Fibroblast of skin of abdomen (primary cell): ENCODE data around the gene ZFHX3.

Source experiments
- DNase-seq: peaks from one replicate; pipeline ENCODE4 v3.0.0-alpha.2; 2013

The ZFHX3 gene

DNA sequence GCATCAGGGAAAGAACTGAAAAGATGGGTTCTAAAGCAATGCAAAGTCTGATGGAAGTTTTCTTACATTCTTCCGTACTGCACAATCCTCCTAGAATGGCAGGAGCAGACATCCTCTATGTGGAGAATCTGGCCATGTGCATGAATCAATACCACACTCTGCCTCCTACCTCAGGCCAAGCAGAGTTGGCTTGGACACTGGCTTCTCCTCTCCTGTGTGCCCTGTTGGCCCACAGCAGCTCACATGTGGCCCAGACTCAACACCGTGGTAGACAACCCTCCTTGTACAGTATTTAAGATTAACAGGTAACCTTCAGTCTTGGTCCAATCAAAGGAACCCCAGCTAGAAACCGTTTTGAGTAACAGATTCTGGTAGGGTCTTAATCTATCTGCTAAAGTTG, 101.9 kb downstream of the ZFHX3 start:
- no peak for DNase-seq

DNA sequence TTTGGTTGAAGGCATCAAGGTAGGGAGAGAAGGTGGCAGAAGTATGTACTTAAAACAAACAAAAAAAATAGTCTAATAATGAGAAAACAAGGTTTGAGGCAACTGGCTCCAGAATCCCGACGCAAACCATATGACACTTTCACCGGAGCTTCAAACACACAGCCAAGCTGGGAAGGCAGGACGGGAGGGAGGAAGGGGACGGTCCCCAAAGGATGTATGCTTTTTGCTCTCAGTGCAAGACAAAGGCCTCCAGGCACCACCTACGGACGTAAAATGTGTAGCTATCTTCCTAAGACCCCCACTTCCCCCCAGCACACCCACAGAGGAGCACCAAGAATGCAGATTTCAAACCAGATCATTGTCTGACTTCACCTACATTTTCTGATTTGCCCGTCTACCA, 102.3 kb downstream of the ZFHX3 start:
- no peak for DNase-seq

DNA sequence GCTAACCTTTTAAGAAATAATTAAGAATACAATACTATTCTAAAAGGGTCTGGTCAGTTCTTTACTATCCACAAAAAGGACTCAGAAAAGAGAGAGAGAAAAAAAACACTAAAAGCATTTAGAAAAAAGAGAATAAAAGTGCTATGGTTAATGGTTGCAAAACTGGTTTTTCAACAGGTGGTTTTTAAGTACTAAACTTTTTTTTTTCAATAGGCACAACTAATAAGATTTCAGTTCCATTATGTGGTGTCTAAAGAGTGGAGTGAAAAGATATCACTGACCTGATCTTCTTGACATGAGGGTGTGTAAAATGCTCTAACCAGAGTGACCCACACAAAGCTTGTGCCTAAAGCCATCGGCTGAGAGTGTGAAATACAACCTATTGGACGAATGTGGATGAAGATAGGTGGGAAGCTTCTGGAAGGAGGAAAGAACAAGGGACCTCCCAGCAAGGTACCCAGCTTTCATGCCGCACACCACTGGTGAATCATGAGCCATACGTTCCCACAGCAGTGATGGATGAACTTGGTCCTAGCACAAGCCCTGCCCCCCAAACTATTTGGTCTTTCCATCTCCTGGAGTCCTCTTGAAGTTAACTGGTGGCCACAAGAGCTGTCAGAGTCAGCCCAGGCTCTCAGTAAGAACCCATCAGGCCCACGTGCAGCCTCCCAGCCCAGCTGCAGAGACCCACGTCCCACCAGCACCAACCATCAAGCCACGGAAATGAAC, 103.0 kb downstream of the ZFHX3 start:
- peak; percentile 39 for DNase-seq

DNA sequence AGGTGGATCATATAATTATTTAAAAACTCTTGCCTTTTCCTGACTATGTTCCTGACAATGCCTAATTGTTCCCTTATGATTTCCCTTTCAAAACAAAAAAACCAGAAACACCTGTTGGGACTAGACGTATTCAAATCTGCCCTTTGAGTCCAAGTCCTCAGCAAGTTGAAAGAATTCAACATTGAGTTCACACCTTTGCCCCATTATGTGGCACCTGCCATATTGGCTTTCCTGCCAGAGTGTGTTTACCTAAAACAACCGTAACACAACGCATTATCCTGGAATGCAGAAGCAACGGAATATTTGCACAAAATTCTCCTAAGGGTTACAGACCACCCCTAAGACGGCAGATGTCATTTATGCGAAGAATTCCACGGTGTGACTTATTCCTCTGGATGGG, 105.9 kb downstream of the ZFHX3 start:
- DNase-seq: no peak

DNA sequence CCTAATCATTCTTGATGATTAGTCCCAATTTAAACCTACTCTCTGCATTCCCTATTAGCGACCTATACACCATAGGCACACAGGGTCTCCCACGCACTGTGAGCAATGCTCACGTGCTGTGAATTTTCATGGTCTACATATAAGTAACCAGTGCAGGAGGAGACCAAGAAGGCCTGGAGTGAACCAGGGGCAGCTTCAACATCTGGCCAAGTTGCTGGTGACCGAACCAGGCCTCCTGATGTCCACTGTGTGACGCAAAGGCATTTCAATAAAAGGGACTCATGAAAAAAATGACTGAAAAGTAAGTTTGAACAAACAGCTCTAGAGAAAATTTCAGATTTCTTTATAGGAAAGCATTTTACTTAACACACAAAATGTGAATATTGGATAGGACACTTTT, 107.0 kb downstream of the ZFHX3 start:
- no peak for DNase-seq

DNA sequence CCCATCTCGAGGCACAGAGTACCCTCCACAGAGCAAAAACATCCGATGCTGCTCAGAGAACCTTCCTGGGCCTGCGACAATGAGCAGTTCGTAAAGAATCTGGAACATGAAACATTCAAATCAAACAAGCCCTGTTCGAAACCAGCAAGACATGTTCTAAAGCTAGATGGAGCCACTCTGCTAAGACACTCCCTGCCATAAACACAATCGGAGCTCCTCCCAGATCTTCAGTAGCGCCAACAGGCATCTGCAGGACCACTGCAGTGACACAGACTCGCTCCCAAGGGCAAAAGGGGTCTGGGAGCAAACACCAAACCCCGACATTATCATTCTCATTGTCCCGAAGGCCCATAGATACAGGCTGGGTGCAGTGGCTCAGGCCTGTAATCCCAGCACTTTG, 108.7 kb downstream of the ZFHX3 start:
- peak; percentile 31 for DNase-seq

DNA sequence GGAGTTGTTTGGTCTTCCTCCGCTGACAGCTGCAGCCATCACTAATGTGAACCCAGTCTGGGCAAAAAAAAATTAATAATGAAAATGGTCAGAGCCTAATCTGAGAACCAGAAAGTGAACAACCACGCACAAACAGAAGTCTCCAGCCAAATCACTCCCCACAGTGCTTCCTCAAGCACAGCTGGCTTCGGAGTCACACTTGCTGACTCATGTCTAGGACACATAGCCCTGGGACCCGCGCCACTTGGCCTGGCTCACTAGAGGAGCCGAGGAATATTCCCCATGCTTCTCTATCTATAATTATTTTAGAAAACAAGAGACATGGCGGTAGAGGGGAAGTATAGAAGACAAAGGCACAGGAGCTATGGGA, 109.1 kb downstream of the ZFHX3 start:
- DNase-seq: peak; percentile 67

DNA sequence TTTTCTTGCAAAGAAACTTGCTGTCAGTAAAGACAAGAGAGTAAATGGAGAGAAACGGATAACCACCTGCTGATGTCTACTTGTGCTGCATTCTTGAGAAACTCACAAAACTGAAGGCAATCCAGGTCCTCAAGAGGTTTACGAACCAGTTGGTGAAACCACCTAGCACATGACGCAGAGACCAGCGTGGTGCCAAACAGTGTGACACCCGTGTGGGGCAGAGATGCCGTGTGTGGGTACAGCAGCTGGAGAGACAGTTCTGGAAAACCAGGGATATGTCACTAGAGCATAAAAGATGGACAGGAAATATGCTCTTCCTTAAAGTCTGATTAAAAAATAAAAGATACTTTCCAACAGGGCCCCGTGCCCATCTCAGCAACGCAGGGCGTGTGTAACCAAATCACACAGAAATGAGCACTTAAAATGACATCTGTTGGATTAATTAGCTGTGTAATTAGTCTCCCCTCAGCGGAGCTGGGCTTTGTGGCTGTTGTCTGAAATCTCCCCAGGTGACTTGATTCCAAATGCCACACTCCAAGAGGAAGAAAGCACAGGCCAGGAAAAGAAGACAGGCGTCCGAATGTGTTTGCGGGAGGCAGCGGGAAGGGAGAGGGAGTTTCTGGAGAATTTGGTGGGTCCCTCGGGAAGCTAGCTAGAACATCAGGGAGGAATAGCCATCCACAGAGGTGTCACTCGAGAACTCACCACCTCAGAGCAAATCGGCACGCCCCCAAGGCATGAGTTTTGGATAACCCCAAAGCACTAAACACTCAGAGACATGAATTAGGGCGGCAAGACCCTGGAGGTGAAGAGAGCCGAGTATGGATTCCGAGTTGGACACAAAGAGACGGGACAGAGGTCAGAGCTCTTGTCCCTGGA, 109.8 kb downstream of the ZFHX3 start:
- no peak for DNase-seq

DNA sequence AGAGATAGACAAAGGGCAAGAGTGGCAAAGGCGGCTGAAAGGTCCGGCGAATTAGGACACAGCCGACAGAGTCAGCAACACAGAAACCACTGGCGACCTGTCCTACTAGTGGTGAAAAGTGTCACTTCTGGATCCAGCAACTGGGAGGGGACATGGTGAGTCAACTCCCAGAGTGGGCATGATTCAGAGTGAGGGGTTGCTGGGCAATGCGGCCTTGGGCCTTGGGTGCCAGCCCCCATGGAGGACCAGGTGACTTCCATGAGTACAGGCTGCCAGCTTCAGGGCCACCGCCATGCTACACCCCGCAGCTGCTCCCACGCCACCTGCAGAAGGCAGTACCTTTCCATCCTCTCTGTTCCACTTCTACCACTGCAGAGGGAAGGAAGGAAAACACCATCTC, 110.6 kb downstream of the ZFHX3 start:
- no peak for DNase-seq

DNA sequence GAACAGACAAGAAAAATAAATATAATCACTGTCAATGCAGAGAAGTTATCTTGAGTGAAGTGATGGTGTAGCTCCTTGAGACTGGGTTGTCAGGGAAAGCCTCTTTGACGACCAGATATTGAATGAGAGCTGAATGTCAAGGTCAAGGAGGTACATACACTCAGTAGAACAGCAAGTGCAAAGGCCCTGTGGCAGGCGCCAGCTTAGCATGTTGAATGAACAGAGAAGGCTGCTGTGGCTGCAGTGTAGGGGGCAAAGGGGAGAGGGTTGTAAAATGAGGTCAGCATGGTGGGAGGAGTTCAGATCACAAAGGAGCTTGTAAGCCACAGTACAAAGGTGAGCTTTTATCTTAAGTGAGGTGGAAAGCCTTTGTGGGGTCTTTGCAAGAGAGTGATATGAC, 111.5 kb downstream of the ZFHX3 start:
- no peak for DNase-seq

DNA sequence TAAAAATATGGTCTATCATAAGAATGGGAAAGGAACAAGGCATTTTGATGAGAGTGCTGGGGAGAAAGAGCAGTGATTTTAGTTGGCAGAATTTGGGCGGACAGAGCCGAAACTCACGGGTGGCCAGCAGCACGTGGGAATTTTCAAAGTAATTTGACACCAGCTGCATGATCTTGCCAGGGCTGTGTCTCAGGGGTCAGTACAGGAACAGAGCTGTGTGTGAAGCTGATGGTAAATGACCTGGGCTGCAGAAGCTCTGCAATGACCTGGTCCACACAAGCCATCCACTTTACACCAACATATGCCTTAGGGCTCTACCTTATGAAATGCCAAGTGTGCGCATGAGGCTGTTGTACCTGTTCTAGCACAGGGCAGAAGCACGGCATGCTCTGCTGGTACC, 112.0 kb downstream of the ZFHX3 start:
- DNase-seq: no peak

DNA sequence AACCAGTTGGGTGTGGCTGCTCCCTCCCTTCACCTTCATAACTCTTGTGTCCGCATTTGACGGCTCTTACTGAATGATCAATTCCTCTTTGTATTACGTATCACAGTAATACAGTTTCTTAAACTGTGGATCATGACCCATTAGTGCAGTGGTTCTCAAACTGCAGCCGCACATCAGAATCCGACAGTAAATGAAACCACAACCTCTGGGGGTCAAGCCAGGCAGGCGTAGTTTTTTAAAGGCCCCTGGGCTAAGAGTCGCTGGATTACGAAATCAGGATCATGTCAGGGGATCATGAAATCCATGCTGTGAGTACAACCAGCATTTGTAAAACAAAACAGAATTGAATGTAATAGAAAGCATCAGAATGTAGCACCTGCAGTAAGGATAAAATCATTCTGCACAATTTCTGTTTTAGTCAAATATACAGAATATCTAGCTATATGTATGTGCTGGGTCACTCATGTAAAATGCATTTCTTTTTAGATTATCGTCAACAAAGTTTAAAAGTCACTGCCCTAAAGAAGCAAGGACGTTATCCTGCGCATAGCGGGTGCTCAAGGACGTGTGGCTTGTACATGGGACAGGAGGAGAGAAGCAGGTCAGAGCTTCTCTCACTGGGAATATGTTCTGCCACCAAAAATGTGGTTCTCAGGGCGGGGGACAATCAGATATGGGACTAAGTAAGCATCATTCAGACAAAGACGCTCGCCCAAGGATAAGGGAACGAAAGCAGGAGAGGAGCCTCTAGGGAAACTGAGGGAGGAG, 113.1 kb downstream of the ZFHX3 start:
- peak; percentile 14 for DNase-seq

DNA sequence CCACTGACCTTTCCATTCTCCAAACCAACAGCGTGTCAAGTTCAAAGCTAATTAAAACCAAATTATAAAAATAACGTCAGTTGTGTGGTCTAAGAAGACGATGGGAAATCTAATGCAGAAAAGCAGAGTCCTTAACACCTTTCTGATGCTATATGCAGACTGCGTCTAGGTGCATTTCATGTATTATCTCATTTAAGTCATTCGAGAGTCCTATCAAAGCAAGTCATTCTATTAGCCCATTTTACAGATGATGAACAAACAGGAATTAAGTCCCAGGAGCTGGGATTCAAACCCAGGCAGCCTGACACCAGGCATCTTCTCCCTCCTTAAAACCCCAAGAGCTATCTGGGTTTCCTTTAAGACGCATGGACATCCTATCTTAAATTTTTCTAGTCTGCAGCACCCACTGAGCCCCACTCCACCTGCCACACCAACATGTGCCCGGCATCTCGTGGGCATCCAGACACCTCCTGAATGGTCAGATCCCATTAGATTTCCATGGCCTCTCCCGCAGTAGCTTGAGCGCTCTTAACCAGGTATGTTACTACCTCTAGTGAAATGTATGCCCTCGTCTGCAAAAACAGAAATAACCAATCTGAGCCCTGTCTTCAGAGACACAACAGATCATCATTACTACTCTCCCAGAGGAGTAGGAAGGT, 115.1 kb downstream of the ZFHX3 start:
- no peak for DNase-seq

DNA sequence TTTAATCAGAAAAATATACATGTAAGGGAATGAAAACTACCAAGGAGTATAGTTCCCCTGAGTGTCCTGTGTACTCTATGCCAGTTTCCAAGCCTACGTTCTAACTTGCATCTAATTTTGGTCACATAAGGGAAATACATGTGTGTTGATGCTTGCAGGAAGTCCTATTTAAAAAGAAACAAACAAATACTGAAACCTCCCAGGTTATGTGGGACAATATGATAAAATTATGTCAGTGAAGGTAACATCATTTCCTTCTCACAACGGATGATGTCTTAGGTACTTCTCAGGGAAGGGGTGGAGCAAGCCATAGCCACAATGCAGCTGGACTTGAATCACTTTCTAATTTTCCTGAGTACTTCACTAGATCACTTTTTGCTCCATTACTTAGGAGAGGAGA, 115.9 kb downstream of the ZFHX3 start:
- no peak for DNase-seq

DNA sequence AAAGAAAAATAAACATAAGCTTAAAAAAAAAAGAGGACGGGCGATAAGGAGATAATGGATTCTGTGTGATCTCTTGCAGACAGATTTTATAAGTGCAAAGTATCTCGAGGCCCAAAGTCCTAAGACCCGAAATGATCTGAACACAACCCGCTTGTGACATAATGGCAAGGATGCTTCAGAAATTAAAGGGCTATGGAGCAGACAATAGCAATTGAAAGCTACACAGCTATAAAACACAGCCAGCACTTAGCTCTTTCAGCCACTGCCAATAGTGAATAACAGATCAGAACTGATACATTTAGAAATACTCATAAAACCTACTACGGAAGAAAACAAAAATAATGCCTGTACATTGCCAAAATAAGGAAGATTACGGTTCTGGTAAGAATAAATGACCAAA, 117.5 kb downstream of the ZFHX3 start:
- DNase-seq: no peak

DNA sequence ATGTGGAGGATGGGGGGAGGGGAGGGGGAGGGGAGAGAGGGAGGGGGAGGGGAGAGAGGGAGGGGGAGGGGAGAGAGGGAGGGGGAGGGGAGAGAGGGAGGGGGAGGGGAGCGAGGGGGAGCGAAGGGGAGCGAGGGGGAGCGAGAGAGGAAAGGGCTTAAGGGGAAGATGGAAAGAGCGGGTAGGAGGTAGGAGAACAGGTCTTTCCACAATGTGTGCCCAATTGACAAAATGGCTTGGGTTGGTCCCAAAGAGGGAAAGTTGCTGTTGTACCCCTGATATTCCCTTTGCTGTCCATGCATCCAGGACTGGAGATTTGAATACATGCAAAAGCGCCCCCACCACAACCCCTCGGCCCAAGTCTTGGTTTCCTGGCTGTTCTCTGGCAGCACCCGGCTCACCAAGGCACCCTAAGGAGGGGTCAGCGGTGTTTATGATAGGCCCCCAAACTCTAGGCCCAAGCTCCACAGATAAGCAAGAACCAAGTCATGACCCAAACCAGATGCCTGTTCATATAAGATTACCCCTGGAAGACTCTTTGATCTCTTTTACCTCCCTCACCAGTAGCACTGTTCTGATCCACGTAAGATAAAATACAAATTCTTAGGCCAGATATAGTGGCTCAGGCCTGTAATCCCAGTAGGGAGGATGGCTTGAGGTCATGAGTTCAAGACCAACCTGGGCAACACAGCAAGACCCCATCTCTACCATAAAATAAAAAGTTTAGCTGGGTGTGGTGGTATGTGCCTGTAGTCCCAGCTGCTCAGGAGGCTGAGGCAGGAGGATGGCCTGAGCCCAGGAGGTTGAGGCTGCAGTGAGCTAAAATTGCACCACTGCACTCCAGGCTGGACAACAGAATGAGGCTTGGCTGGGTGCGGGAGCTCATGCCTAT, 119.6 kb downstream of the ZFHX3 start:
- no peak for DNase-seq

DNA sequence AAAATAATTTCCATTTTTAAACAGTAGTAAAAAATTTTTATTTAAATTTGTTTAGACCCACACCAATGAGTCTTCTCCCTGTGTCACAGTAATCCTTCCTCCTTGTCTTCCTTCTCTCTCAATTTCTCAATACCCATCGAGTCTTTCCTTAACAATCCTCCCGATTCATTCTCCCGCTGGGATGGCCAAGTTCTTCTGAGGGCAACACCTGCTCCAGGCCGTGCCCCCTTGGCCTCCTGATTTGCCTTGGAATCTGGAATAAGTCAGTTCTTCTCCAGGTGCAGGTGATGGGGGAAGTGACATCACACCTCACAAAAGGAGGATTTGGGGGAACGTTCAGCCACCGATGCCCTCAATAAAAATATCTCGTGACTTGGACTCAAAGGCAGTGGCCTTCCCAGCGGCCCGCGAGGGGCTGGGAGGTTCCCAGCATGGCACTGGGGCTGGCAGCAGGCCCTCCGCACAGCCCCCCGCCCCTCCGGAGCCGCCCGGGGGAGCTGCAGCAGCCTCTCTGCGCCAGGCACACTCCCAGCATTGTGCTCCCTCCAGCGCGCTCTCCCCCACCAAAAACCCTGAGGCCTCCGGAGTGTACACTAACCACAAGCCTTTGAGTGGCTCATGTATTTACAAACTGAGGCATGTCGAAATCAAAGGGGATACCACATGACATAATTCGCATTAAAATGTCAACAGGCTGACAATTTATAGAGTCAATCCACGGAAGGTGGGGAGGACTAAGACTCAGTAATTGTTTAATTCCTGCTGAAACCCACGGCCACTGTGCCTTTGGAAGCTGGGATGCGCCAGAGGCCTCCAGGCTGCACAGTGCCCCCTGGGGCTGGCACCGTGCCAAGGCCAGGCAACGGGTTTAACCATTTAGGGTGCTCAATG, 120.5 kb downstream of the ZFHX3 start:
- DNase-seq: peak; percentile 95

DNA sequence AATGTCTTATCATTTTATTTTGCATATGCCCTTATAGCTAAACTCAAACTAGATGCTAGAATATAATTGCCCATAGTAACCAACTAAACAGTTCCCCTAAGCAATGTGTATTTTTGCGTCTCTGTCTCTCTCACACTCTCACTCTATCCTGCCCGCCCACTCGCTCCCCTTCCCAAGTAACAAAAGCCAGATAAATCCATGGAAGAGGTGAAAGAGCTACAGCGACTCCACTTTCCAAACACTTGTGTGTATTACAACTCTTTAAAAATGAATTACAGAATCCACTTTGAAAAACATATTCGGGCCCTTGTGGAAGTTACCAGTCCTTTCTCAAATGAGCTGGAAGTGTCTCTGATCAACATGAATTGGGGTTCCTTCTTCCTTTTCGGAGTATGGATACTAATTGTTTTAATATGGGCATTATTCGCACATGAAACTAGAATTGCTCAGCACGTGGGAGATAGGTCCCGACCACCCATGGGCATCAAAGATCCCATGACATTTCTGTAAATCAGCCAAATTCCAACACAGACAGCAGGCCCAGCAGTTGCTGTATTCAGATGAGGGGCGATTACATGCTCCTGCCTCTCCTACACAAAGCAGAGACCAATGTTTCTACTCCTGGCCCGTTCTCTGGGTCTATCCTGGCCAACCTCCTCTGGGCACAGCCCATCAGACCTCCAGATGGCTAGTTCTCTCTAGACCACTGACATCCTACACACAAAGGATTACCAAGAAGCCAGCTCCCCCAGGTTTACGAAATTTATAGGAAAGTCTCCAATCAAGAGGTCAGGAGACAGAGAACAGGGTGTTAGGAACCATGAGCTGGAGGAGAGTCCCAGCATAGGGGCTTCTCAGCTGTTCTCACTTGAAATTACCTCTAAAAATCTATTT, 121.5 kb downstream of the ZFHX3 start:
- no peak for DNase-seq

DNA sequence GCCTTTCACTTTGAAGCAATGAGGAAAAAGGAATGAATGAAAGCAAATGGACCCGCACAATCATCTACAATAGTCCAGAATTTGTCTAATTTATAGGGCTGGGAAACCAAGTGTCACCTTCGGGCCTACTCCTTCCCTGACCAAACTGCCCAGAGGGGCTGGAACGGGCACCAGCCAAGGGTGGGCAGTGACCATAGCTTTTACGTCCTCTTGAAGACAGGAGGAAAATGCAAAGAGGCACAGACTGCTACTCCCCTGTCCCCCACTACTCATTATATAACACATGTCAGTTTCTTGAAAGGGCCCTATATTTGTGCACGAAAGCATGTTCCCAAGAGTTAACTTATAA, 122.3 kb downstream of the ZFHX3 start:
- no peak for DNase-seq
